Stimulated activated CD4-positive, alpha-beta T cell treated with anti-CD3 and anti-CD28 coated beads, Interleukin-4, amount 100 ng/mL, for 24 hours (primary cell): Measurements from ENCODE around the gene DRC1.

ENCODE experiments used
- DNase-seq: peaks from one replicate; pipeline ENCODE4 v3.0.0-alpha.2; 2020

DRC1 gene

GRCh38 chr2:26494891-26495290, 93.2 kb downstream of the DRC1 start:
- DNase-seq: no peak

- no peak for DNase-seq
These were observed 94.1 kb downstream of the DRC1 start for GRCh38 chr2:26495705-26496297.

- DNase-seq: no peak
These were observed 98.7 kb downstream of the DRC1 start for GRCh38 chr2:26500406-26500805.

DNA sequence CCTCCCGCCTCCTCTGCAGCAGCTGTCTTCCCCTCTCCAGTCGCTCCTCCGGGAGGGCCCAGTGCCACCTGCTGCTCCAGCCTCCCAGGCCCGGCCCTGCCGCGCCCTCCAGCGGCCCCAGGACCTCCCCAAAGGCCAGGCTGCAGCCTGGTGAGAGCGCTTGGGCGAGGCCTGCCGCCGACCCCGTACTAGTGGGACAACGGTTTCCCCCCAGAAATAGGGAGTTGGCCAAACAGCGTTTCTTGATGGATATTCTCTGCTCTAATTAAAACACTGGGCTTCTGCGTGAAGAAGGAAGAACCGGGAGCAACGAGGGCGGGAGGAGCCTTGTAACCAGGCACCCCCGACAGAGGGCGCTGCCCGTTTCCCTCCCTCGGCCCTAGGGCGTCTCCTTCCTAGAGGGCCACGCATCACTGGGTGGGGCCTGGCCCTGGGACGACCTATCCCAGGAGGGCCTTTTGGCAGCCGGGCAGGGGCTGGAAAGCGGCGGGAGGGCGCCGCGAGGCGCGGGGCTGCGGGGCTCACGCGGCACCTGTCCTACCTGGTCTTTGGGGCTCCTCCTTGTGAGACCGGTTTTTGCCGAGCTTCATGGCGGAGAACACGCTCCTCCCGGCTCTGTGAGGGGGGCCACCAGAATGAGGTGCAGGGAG, 101.6 kb downstream of the DRC1 start:
- peak; percentile 89 for DNase-seq

GRCh38 chr2:26504002-26504401, 102.3 kb downstream of the DRC1 start:
- no peak for DNase-seq

- DNase-seq: no peak
These were observed 104.6 kb downstream of the DRC1 start for GRCh38 chr2:26506279-26506678.
